Neutrophil (primary cell): ENCODE measurements around the gene OSBP2.

Experiments
- H3K27ac ChIP-seq: fragments of 200-600 bp; sonication (generic); 2 replicates; pipeline ENCODE4 v1.5.1; 2016; ENCODE audit warnings: mild to moderate bottlenecking, moderate library complexity
- H3K27me3 ChIP-seq: fragments of 200-600 bp; sonication (generic); 2 replicates; pipeline ENCODE4 v1.6.0; 2016; ENCODE audit warnings: mild to moderate bottlenecking
- H3K36me3 ChIP-seq: fragments of 200-600 bp; sonication (generic); 2 replicates; pipeline ENCODE4 v1.5.1; 2017
- H3K4me1 ChIP-seq, 2 experiments: fragments of 200-600 bp in 1 of 2; sonication (generic) in 1 of 2; 1 replicate in 1 of 2; 2 replicates in 1 of 2; pipeline versions ENCODE4 v1.5.1 to v1.6.1; 2013 to 2016; ENCODE audit warnings: low read depth in 1 of 2, low read length in 1 of 2, mild to moderate bottlenecking in 1 of 2, moderate library complexity in 1 of 2; ENCODE audit not compliant: control insufficient read depth in 1 of 2, insufficient read depth in 1 of 2
- H3K4me3 ChIP-seq, 2 experiments: fragments of 200-600 bp in 1 of 2; sonication (generic) in 1 of 2; 1 replicate in 1 of 2; 2 replicates in 1 of 2; pipeline ENCODE4 v1.5.1; 2013 to 2016; ENCODE audit warnings: low read depth in 1 of 2, low read length in 1 of 2, mild to moderate bottlenecking in 1 of 2, moderate library complexity in 1 of 2
- H3K9me3 ChIP-seq: fragments of 200-600 bp; sonication (generic); 2 replicates; pipeline ENCODE4 v1.5.1; 2016
- CTCF ChIP-seq: fragments of 200-600 bp; sonication (generic); IDR thresholded peaks from 2 replicates; pipeline ENCODE4 v1.5.1; 2016; ENCODE audit warnings: antibody characterized with exemption

OSBP2 gene

DNA sequence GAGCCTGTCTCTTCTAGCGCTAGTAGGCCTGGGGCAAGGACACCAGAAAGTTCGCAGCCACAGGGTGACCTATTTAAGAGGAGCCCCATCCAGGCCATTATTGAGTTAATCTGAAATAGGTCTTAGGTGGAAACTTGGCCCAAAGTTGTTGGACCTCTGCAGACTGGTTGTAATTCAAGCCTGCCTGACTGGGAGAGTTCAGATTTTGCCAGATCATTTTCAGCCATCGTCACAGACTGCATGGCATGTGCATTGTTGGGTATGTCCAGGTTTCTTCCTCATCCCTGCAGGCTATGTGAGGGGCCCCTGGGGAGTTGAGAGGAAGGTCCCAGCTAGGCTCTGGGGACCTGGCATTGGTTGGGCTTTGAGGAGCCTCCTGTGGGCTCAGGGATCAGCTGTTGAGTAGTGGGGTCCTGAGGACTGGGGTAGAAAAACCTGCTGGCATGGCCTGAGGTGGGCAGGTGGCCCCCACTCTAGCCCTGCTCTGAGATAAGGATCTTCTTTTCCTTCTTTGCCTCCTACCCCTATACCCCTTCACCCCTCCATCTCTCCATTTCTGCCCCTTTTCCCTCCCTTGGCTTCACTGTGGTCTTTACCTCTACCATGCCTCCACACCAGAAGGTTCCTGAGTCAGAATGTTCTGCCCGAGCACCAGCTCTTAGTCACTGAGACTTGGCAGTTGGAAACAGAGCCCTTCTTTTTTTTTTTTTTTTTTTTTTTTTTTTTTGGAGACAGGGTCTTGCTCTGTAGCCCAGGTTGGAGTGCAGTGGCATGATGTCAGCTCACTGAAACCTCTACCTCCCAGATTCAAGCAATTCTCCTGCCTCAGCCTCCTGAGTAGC lies 161.2 kb downstream of the OSBP2 start:
- no peak for TF ChIP-seq CTCF

GRCh38 chr22:30856741-30857502 lies 162.2 kb downstream of the OSBP2 start:
- Histone ChIP-seq H3K9me3 (no peaks in the 10 kb centered on the region), H3K27ac (no peak overlapping the region), H3K27me3 (no peaks in the 10 kb centered on the region), H3K4me3 (no peak overlapping the region), H3K36me3 (no peaks in the 10 kb centered on the region), H3K4me1 (no peaks in the 10 kb centered on the region)
- TF ChIP-seq CTCF: no peak

More for the DNA sequence above, 161.2 kb downstream of the OSBP2 start:
- Histone ChIP-seq H3K27me3 (no peaks in the 10 kb centered on the region), H3K4me1 (no peaks in the 10 kb centered on the region), H3K4me3 (no peak overlapping the region), H3K27ac (no peak overlapping the region), H3K9me3 (no peaks in the 10 kb centered on the region), H3K36me3 (no peaks in the 10 kb centered on the region)

- no peak overlapping the region for H3K27ac ChIP-seq
Observed at GRCh38 chr22:30857791-30858190, 163.1 kb downstream of the OSBP2 start.

GRCh38 chr22:30858976-30859713 lies 164.5 kb downstream of the OSBP2 start:
- Histone ChIP-seq H3K9me3 (no peaks in the 10 kb centered on the region), H3K4me3 (no peak overlapping the region), H3K27ac (no peak overlapping the region), H3K27me3 (no peaks in the 10 kb centered on the region), H3K4me1 (no peaks in the 10 kb centered on the region), H3K36me3 (no peaks in the 10 kb centered on the region)
- TF ChIP-seq CTCF: no peak

More at GRCh38 chr22:30857791-30858190, 163.1 kb downstream of the OSBP2 start:
- TF ChIP-seq CTCF: no peak
- no peak overlapping the region for H3K4me3 ChIP-seq
- no peaks in the 10 kb centered on the region for H3K27me3 ChIP-seq
- H3K9me3 ChIP-seq: no peaks in the 10 kb centered on the region
- H3K4me1 ChIP-seq: no peaks in the 10 kb centered on the region
- H3K36me3 ChIP-seq: no peaks in the 10 kb centered on the region

DNA sequence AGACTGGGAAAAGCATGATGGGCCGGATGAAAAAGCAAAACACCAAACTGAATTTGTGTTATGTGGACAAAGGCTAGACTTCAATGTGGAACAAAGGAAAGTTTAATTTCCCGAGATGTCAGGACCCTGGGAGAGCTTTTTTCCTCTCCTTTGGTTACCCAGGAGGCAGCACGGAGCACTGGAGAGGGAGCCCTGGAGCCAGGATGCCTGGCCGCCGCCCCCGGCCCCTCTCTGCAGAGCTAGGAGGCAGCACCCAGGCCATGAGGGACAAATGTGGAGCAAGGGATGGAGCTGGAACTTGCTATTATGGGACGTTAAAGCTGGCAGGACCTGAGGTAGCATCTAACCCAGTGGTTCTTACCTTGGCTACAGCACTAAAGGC lies 165.0 kb downstream of the OSBP2 start:
- H3K4me1 ChIP-seq: no peaks in the 10 kb centered on the region
- no peak overlapping the region for H3K27ac ChIP-seq
- H3K27me3 ChIP-seq: no peaks in the 10 kb centered on the region
- no peaks in the 10 kb centered on the region for H3K9me3 ChIP-seq
- TF ChIP-seq CTCF: no peak
- H3K4me3 ChIP-seq: no peak overlapping the region
- H3K36me3 ChIP-seq: no peaks in the 10 kb centered on the region
